ENCODE results near the gene ALG9.

GRCh38 chr11:111918390-111919256 lies 47.2 kb upstream of the ALG9 start, which contains the start of gene C11orf52:
- TF ChIP-seq CTCF (IDR thresholded peaks at IDR 0.05) (no peak), POLR2A (IDR thresholded peaks at IDR 0.05; ENCODE audit: low read depth) (no peak), POLR2AphosphoS5 (IDR thresholded peaks at IDR 0.05) (no peak)

Measured in esophagus muscularis mucosa (tissue), 3 donors.